K562 (cell line): ENCODE results near the gene PARP11. TPM values are rescaled to one million over a fixed set of nuclear protein-coding genes. Genes with fewer than 3 reads are reported as not detected.

ENCODE experiments used
- ARHGAP35 ChIP-seq: fragments of 450-650 bp; IDR thresholded peaks from 2 replicates; pipeline ENCODE4 v1.6.1; 2018; ENCODE audit not compliant: partially characterized antibody
- ATF1 ChIP-seq, 2 experiments: fragments of 450-650 bp in 1 of 2; IDR thresholded peaks; 2 replicates each; pipeline ENCODE4 v1.6.1; 2016; ENCODE audit warnings: missing compliant biosample characterization in 1 of 2, missing genetic modification characterization in 1 of 2
- BHLHE40 ChIP-seq: IDR thresholded peaks from 2 replicates; pipeline ENCODE4 v1.6.1; 2011; ENCODE audit warnings: low read length, improper control_type of control experiment
- CBX1 ChIP-seq: sonication (generic); IDR thresholded peaks from 2 replicates; pipeline ENCODE4 v1.6.1; 2016; ENCODE audit warnings: antibody characterized with exemption, low read depth, mild to moderate bottlenecking
- DACH1 ChIP-seq: fragments of 450-650 bp; IDR thresholded peaks from 2 replicates; pipeline ENCODE4 v1.6.1; 2018; ENCODE audit not compliant: partially characterized antibody
- ETV6 ChIP-seq, 3 experiments: fragments of 150-350 bp in 1 of 3; sonication (generic) in 1 of 3; formaldehyde crosslinking in 1 of 3; IDR thresholded peaks; 2 replicates each; pipeline versions ENCODE4 v1.6.1 to v1.8.0; 2014 to 2022; ENCODE audit warnings: borderline replicate concordance in 2 of 3, low read depth in 2 of 3, antibody characterized with exemption in 1 of 3, low read length in 1 of 3, mild to moderate bottlenecking in 1 of 3, missing genetic modification reagents in 1 of 3
- HNRNPK ChIP-seq: fragments of 200-400 bp; formaldehyde crosslinking; IDR thresholded peaks from one replicate; pipeline ENCODE4 v1.6.1; 2018; ENCODE audit warnings: mild to moderate bottlenecking, low read depth, low read length; ENCODE audit not compliant: poor library complexity, severe bottlenecking
- SIRT6 ChIP-seq: IDR thresholded peaks from one replicate; pipeline ENCODE4 v1.6.1; 2012; ENCODE audit warnings: low read depth, mild to moderate bottlenecking, control low read depth, inconsistent platforms, low read length, moderate library complexity
- SREBF1 ChIP-seq: fragments of 150-350 bp; IDR thresholded peaks from 2 replicates; pipeline ENCODE4 v1.6.1; 2014; ENCODE audit warnings: antibody characterized with exemption, low read depth, low read length, borderline replicate concordance
- ZBTB7A ChIP-seq: IDR thresholded peaks from 2 replicates; pipeline ENCODE4 v1.6.1; 2011; ENCODE audit warnings: low read depth, mild to moderate bottlenecking, low read length, moderate library complexity, borderline replicate concordance; ENCODE audit not compliant: control insufficient read depth
- ZFP1 ChIP-seq: fragments of 450-650 bp; formaldehyde crosslinking; IDR thresholded peaks from 2 replicates; pipeline ENCODE4 v1.4.0; 2020; ENCODE audit warnings: mild to moderate bottlenecking, mixed read lengths
- ZNF134 ChIP-seq: fragments of 250-450 bp; sonication (Bioruptor Pico); conservative IDR thresholded peaks from 2 replicates; pipeline ENCODE4 v1.4.0; 2020
- ZNF143 ChIP-seq: sonication (generic); formaldehyde crosslinking; IDR thresholded peaks from 2 replicates; pipeline ENCODE4 v1.9.0; 2022; ENCODE audit warnings: mild to moderate bottlenecking, missing genetic modification reagents
- ZNF766 ChIP-seq: fragments of 200-800 bp; sonication (Bioruptor generic); conservative IDR thresholded peaks from 2 replicates; pipeline ENCODE4 v1.6.1; 2016; ENCODE audit warnings: missing genetic modification characterization, missing compliant biosample characterization
- polyA plus RNA-seq, 8 experiments: library from polyadenylated mRNA; depleted of rRNA in 4 of 8; stranded (reverse) in 5 of 8; unstranded in 3 of 8; fragments of >200 nt; fragmentation: Nextera tagmentation in 2 of 8; fragmentation: Illumina TruSeq in 1 of 8; extraction: Ambion mirVana in 2 of 8; extraction: Trizol in 1 of 8; gene quantifications; 2 replicates each; pipeline versions ENCODE4 v1.2.1 to v1.2.3, GENCODE V29; 2011 to 2014; ENCODE audit warnings: inconsistent platforms in 1 of 8, missing spikeins in 1 of 8
- total RNA-seq, 7 experiments: library from RNA; depleted of rRNA in 6 of 7; stranded (reverse); fragments of >200 nt in 6 of 7; fragmentation: Illumina TruSeq in 2 of 7; extraction: Trizol in 2 of 7; gene quantifications; 2 replicates each; pipeline versions ENCODE4 v1.2.1 to v1.2.3, GENCODE V29; 2011 to 2021; ENCODE audit warnings: low replicate concordance in 1 of 7
- TF ChIP-seq, protein P1 (sequence below), 3 experiments: fragments of 200-800 bp in 1 of 3; fragments of 250-450 bp in 1 of 3; fragments of 450-650 bp in 1 of 3; sonication (Bioruptor Pico) in 1 of 3; sonication (Bioruptor generic) in 1 of 3; formaldehyde crosslinking in 1 of 3; IDR thresholded peaks; 2 replicates each; pipeline versions ENCODE4 v1.6.1 to v1.8.0; 2016 to 2022; ENCODE audit warnings: mild to moderate bottlenecking in 2 of 3, missing genetic modification characterization in 2 of 3, missing compliant biosample characterization in 1 of 3, moderate library complexity in 1 of 3
- TF ChIP-seq, protein P2 (sequence below): sonication (generic); formaldehyde crosslinking; IDR thresholded peaks from 2 replicates; pipeline ENCODE4 v1.8.1; 2022; ENCODE audit warnings: missing genetic modification reagents
- TF ChIP-seq, protein P3 (sequence below): IDR thresholded peaks from 2 replicates; pipeline ENCODE4 v1.6.1; 2016; ENCODE audit warnings: missing genetic modification characterization, missing compliant biosample characterization
- TF ChIP-seq, protein P4 (sequence below): sonication (generic); formaldehyde crosslinking; IDR thresholded peaks from 2 replicates; pipeline ENCODE4 v1.8.1; 2023; ENCODE audit warnings: mild to moderate bottlenecking, missing genetic modification reagents

PARP11 gene
- total and polyA plus RNA-seq, 9 of the 15 experiments (the other 6 are each of a cell fraction or from before 2014, with no cell fraction given) = 0.40 to 2.5 (median 1.4) TPM

- TF ChIP-seq, protein P1, sequence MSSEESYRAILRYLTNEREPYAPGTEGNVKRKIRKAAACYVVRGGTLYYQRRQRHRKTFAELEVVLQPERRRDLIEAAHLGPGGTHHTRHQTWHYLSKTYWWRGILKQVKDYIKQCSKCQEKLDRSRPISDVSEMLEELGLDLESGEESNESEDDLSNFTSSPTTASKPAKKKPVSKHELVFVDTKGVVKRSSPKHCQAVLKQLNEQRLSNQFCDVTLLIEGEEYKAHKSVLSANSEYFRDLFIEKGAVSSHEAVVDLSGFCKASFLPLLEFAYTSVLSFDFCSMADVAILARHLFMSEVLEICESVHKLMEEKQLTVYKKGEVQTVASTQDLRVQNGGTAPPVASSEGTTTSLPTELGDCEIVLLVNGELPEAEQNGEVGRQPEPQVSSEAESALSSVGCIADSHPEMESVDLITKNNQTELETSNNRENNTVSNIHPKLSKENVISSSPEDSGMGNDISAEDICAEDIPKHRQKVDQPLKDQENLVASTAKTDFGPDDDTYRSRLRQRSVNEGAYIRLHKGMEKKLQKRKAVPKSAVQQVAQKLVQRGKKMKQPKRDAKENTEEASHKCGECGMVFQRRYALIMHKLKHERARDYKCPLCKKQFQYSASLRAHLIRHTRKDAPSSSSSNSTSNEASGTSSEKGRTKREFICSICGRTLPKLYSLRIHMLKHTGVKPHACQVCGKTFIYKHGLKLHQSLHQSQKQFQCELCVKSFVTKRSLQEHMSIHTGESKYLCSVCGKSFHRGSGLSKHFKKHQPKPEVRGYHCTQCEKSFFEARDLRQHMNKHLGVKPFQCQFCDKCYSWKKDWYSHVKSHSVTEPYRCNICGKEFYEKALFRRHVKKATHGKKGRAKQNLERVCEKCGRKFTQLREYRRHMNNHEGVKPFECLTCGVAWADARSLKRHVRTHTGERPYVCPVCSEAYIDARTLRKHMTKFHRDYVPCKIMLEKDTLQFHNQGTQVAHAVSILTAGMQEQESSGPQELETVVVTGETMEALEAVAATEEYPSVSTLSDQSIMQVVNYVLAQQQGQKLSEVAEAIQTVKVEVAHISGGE (CRISPR knock-in tag; IDR thresholded peaks at IDR 0.05) = peak in 2 of 3 experiments; percentile 56 to 97; a peak in 3 of 6 replicates
- TF ChIP-seq, protein P2, sequence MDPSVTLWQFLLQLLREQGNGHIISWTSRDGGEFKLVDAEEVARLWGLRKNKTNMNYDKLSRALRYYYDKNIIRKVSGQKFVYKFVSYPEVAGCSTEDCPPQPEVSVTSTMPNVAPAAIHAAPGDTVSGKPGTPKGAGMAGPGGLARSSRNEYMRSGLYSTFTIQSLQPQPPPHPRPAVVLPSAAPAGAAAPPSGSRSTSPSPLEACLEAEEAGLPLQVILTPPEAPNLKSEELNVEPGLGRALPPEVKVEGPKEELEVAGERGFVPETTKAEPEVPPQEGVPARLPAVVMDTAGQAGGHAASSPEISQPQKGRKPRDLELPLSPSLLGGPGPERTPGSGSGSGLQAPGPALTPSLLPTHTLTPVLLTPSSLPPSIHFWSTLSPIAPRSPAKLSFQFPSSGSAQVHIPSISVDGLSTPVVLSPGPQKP (CRISPR knock-in tag) = no peak
- TF ChIP-seq DACH1 = no peak
- no peak for TF ChIP-seq ZNF766 (CRISPR knock-in tag)
- no peak for TF ChIP-seq CBX1
- TF ChIP-seq ATF1 (CRISPR knock-in tag; IDR thresholded peaks at IDR 0.05) = no peak
- peak; percentile 79 for TF ChIP-seq ATF1 (tag; IDR thresholded peaks at IDR 0.05)
- TF ChIP-seq, protein P3, sequence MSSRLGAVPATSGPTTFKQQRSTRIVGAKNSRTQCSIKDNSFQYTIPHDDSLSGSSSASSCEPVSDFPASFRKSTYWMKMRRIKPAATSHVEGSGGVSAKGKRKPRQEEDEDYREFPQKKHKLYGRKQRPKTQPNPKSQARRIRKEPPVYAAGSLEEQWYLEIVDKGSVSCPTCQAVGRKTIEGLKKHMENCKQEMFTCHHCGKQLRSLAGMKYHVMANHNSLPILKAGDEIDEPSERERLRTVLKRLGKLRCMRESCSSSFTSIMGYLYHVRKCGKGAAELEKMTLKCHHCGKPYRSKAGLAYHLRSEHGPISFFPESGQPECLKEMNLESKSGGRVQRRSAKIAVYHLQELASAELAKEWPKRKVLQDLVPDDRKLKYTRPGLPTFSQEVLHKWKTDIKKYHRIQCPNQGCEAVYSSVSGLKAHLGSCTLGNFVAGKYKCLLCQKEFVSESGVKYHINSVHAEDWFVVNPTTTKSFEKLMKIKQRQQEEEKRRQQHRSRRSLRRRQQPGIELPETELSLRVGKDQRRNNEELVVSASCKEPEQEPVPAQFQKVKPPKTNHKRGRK = no peak
- no peak for TF ChIP-seq HNRNPK
- no peak for TF ChIP-seq SREBF1
- no peak for TF ChIP-seq ARHGAP35
- TF ChIP-seq ZNF143 (CRISPR knock-in tag) = no peak
- TF ChIP-seq ZNF134 (CRISPR knock-in tag) = no peak
- no peak for TF ChIP-seq SIRT6
- peak; percentile 85 for TF ChIP-seq BHLHE40
- no peak for TF ChIP-seq ETV6 (IDR thresholded peaks at IDR 0.05; ENCODE audit: borderline replicate concordance in 1 of 2, low read depth in 2 of 2, low read length in 1 of 2)
- no peak for TF ChIP-seq ETV6 (CRISPR knock-in tag; IDR thresholded peaks at IDR 0.05; ENCODE audit: borderline replicate concordance)
- no peak for TF ChIP-seq ZFP1 (CRISPR knock-in tag)
- peak; percentile 38; the same call in 1 of the 2 replicates for TF ChIP-seq ZBTB7A
- TF ChIP-seq, protein P4, sequence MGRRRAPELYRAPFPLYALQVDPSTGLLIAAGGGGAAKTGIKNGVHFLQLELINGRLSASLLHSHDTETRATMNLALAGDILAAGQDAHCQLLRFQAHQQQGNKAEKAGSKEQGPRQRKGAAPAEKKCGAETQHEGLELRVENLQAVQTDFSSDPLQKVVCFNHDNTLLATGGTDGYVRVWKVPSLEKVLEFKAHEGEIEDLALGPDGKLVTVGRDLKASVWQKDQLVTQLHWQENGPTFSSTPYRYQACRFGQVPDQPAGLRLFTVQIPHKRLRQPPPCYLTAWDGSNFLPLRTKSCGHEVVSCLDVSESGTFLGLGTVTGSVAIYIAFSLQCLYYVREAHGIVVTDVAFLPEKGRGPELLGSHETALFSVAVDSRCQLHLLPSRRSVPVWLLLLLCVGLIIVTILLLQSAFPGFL = no peak
Measured at GRCh38 chr12:3872800-3873636, at the start of gene PARP11 (continued).
